AG08396 (cell line): ENCODE measurements around the gene VDAC1.

ENCODE experiments used
- DNase-seq: peaks from one replicate; pipeline ENCODE4 v3.0.0; 2012; ENCODE audit warnings: low spot score, mixed read lengths

The VDAC1 gene

DNA sequence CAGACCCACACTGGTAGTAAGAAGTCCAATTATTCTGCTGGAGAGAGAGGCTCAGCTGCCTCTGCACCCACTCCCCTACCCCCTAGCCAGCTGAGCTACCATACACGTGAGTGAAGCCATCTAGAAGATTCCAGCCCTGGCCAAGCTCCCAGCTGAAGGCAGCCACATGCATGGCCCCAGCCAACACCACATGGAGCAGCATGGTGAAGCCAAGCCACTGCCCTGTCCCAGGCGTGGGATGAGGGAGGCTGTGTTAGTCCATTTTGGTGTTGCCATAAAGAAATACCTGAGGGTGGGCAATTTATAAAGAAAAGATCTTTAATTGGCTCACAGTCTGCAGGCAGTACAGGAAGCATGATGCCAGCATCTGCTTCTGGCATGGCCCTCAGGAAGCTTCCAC, 20.0 kb upstream of the VDAC1 start:
- no peak for DNase-seq

DNA sequence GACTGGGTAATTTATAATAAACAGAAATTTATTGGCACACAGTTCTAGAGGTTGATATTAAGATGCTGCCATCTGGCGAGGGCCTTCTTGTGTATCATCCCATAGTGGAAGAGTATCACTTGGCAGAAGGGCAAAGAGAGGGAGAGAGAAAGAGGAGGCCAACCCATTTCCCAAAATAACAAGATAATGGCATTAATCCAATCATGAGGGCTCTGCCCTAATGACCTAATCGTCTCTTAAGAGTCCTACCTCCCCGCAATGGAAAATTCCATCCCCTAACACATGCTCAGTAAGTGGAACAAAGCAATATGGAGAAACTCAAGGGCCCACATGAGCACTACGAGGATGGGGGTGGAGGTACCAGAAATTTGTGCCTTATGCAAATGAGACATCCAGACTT, 17.6 kb upstream of the VDAC1 start:
- no peak for DNase-seq

DNA sequence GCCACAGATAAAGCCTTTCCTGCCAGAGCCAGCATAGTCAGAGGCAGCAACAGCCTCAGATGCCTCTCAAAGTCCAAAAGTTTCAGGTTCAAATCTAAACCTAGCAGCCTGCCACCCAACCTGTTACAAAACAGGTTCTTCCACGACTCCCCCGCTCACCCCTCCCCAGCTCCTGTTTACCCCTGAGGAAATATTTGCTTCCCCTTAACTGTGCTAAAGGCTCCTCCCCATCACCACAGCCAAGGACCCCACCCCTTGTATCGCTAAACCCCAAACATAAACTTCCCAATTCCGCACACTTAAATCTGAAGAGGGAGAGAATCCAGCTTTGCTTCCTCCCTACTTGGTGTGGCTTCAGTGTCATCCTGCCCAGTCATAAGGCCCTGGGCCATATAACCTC, 15.4 kb upstream of the VDAC1 start:
- DNase-seq = no peak

DNA sequence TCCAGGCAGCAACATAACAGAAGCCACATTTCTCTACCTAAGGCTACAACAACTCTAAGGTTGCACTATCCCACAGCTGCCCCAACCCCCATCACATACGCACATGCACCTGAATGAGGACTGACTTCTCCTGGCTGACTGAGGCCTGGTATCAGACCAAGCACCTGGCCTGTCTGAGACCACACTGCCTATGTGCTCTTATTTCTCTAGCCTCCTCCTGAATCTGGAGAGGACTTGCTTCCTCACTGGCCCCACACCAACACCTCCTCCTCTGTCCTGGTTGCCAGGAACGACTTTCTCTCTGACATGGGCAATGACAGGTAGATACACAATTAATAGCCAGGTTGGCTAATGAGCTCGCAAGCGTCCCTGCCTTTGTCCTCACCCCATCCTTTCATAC, 14.9 kb upstream of the VDAC1 start:
- DNase-seq = no peak

DNA sequence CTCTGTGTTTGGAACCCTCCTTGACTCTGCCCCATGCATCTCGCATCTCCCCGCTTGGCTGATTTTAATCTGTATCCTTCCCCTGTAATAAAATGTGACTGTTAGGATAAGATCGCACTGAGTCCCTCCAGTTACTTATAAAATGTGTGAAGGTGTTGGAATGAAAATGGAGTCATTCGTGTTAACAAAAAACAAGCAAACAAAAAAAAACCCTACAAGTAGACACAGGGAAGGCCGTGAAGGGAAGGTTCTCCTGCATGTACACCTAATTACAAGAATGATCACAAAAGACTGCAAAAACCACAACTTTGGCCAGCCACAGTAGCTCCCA, 14.2 kb upstream of the VDAC1 start:
- no peak for DNase-seq

DNA sequence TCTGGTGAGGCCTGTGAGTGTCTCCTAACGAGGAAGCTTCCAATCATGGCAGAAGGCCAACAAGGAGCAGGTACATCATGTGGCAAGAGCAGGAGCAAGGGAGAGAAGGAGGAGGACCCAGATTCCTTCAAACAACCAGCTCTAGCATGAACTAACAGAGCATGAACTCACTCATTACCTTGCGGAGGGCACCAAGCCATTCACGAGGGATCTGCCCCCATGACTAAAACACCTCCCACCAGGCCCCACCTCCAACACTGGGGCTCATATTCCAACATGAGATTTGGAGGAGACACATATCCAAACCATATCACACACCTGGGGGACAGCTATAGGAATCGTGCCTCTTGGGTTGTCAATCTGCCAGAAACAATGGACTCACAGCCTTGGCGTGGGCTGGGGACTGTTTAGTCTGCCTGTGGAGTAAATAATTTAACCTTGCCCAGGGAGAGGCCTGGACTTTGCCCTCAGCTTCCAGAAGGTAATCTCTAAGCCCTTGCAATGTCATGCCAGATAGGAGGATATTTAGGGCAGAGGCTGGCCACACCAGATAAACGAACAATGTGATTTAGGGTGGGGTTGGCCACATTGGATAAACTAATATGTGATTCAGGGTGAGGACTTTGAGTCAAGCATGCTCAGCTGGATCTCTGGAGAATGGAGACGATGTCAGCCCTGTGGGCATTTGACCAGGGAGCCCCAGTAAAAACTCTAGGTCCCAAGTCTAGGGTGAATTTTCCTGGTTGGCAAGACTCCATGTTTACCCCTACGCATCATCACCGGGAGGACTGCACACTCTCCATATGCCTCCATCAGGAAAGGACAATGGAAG, 13.6 kb upstream of the VDAC1 start:
- DNase-seq = no peak

DNA sequence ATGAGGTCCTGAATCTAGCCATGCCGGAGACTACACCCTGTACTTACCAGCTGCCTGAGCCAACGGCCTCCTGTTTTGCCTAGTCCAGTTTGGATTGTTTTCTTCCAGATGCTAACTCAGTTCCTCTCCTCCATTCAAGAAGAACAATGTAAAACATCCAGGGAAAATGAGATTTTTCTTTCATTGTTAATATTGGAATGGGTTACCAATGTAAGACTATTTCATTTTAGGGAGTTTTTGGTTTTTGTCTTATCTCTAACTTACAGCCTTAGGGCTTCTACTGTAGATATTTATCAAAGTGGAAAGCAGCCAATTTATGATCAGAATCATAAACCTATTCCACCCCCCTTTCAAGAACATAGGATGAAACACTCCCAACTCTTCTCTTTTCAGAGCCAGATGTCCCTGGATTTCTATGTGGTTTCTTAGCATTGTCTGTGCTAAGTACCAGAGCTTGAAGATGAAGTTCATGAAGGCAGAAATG, 3.5 kb upstream of the VDAC1 start:
- DNase-seq = no peak

DNA sequence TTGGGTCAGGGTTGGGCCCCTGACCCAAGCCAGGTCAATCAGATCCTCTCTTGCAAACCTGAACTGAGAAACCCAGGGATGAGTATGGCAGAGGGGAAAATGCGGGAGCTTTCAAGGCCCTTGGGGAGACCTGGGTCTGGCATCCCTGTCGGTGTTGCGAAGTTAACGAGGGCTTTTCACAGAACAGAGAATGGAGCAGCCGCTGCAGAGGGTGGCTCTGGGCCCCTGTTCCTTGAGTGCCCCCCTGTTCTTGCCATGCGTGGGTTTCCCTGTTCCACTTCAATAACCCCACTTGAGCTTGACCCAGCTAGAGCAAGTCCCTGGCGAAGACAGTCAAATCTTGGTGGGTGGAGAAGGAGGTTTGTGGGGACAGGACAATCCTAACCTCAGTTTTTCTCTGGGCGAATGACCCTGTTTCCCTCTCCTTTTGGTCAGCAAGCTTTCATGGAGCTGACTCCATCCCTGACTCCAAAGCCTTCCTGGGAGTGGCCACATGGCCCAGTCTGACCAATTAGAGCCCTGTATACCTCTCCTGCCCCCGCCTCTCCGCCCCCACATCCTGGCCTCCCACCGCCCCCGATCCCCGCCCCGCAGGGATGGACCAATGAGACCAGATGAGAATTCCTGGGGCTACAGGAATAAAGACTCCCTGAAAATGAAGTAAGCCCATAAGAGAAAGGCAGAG, 2.9 kb upstream of the VDAC1 start:
- no peak for DNase-seq

DNA sequence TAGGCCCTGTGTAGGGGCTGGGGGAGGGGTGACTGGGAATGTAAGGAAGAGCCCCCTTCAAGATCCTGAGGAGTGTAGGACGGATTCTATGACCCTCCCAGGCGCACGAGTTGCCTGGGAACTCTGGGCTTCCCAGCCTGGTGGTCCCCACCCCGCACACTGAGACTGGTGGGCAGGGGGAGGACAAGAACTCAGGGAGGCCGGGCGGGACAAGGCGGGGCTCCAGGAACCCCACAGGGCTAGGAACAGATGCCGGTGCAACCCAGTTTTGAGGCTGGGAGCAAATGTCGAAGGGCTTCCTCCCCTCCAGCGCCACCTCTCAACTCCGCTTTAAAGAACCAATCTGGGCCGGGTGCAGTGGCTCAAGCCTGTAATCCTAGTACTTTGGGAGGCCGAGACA, 1.3 kb upstream of the VDAC1 start:
- DNase-seq = no peak

DNA sequence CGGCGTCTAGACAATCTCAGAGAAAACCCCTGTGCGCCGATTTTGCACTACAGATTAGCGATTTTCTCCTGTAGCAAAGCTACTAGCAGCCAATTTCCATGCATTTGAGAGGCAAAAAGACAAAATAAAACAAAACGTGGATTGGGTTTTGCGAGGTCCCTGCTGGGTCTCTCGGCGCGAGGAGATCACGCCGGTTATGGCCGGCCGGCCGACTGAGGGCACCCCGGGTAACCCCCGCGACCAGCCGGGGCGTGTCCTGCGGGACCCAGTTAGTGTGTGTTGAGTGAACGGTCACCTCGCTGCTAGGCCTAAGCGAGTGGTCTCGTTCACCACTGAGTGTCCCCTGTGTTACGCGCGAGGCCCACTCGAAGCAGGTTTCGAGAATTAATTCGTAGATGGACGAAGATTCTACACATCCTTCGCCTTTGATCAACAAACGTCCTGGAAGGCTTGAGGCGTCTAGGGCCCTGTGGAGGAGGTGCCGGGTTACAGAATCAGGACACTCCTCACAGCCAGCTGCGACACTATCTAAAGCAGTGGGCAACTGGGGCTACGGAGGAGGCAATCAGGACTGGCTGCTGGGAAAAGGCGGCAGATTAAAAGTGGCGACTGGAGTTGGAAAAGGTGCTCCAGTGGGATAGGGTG, 764 bp upstream of the VDAC1 start:
- DNase-seq = peak; percentile 53

DNA sequence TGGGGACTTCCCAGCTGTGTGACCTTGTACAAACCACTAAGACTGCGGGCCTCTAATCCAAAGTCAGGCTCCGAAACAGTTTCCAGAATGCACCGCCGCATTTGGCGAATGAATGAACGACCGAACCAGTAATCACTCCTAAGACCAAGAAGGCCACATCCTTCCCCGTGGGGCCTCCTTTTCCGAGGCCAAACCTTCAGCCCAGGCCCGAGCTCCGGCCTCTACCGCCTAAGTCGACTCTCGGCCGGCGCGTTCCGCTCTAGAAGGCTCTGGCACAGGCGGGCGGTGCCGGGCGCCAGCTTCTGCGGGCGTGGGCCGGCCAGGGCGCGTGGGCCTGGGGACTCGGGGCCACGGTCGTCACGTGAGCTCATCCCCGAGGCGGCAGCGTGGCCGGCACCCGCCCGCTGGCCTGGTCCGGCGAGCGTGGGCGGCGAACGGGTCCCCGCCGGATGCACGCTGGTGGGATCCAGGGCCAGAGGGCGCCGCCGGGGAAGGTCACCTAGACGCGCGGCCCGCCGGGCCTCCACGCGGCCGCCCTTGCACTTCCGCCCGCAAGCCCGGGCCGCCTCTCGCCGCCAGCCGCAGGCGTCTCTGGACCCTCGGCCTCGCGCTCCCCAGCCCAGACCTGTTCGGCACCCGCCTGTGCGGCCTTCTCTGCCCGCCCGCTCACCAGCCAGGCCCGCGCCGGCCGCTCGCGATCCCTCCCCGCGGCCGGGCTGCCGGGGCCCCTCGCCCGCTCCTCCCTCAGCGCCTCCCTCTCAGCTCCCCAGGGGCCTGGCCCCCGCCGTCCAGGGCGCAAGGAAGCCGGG, 754 bp downstream of the VDAC1 start:
- DNase-seq = peak; percentile 80

DNA sequence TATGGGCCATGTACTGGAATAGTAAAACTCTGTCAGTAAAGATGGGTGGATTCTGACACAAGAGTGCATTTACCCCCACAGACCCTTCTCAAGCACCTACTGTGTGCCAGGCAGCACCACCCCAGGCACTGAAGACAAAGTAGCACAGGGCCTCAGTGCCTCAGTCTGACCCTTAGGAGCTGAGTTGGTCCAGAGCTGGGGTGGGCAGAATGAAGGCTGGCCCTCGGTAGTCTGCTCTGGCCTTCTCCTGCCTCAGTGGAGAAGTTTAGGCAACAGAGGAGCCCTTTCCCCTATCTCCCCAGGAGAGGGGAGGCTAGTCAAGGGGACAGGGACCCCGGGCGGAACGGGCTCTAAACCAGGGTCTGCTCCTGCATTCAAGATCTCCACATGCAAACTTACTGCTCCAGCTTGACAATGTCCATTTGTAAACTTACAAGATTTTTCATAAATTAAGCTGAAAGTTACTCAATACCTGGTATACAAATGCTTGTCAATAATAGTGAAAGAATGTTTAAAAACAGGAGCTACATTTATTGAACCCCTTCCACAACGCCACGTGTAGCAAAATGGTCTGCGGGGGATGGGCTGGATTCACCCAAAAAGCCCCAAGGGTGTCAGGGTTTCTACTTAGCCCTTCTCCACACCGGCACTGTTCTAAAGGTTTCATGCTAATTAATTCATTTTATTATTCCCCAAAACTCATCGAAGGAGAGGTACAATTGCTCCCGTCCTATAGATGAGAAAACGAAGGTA, 1.5 kb downstream of the VDAC1 start:
- DNase-seq = no peak

DNA sequence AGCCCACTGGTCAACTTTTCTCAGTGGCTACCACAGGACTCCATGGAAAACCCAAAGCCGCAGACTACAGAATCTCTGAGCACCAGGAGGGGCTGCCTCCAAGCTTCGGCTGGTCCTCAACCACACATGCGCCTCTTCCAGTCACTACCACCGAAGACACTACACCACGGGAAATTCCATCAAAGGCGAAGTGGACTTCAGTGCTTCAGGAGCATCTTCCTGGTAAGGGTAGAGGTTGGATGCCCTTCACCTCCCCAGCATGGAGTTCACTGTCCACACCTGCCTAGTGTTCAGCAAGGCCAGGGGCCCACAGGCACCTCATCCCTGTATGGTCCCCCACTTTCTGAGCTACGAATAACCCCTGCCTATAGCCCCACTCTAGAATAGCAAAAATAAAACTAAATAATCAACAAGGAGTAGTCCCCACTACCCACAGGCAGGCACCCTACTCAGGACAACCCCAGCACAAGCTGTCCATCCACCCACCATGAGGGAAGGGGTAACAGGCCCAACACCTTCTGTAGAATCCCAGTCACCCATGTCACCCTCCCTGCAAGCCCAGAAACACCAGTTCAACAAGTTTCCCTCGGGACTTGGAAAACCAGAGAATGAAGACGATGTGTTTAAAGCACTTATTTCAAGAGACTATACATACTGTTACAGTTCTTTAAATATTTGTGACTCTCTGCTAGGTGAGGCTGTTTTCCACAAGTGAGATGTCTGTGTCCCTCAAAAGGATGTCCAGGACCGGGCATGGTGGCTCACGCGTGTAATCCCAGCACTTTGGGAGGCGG, 2.6 kb downstream of the VDAC1 start:
- DNase-seq = no peak

DNA sequence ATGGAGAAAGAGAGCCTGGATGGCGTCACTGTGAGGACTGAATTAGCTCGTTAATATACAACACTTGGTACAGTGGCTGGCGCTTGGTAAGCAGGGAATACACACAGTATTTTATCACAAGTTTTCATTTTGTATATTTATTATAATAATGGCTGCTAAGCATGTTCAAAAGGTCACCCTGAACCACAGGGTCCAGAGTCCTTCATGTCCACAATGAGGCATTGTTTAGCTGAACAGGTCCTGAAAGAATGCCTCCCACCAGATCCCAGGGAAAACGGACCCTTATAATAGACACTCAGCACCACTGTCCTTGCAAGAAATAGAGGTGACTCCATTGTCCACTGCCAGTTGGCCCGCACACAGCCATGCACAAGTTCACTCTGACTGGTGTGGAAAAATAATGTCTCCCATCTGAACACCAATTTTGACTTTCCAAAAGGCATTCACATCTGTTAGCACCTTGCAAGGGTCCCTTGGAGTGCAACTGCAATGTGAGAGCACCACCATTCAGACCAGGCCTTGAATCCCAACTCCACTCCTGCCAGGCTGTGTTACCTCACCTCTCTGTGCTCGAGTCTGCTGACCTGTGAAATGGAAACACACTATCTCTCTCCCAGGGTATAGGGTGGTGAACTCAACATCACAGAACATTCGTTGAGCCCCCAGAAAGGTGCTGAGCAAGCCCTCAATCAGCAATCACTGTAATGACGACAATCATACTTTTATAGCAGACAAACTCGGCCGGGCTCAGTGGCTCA, 3.9 kb downstream of the VDAC1 start:
- DNase-seq = no peak

DNA sequence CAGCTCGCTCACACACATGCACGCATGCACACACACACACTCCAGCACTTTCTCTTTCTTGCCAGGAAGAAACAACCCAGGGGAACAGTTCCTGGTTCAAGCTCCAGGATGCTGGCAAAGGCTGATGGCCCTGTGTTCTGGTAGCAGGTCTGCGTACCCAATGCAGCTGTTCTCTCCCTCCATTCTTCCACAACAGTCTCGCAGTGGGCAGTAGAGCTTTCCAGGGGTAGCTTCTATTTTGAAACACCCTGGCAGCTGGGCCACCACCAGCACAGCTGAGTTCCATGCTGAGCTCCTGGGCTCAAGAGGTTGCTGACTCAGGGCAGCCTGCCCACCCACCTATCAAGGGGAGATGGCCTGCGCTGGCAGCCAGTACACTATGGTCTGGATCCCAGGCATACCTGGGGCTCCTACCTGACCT, 4.7 kb downstream of the VDAC1 start:
- no peak for DNase-seq

DNA sequence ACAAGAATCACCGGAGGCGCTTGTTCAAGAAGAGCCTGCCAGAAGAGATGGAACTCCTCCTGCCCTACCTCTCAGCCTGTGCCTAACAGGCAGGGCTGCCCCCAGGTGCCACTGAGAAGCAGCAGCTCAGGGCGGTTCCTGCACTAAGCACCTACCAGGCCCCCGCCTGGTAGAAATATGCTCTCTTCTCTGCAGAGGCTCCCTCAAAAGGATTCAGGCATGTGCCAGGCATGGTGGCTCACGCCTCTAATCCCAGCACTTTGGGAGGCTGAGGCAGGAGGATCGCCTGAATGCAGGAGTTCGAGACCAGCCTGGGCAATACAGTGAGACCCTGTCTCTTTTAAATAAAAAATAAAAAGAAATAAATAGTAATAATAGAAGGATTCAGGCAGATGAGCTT, 6.0 kb downstream of the VDAC1 start:
- no peak for DNase-seq

DNA sequence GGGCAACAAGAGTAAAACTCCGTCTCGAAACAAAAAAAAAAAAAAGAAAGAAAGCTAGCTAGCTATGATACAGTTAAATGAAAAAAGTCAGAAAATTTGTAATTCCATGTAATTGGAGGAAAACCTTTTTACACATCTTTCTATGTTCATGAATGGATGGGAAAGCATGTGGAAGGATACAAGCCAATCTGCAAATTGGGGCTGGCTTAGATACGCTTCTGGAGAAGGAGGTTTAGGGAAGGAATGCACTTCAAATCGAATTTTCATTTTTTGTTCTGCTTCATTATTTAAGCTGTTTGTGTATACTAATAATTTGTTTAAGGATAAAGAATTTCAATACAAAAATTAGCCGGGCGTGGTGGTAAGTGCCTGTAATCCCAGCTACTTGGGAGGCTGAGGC, 6.7 kb downstream of the VDAC1 start:
- no peak for DNase-seq

DNA sequence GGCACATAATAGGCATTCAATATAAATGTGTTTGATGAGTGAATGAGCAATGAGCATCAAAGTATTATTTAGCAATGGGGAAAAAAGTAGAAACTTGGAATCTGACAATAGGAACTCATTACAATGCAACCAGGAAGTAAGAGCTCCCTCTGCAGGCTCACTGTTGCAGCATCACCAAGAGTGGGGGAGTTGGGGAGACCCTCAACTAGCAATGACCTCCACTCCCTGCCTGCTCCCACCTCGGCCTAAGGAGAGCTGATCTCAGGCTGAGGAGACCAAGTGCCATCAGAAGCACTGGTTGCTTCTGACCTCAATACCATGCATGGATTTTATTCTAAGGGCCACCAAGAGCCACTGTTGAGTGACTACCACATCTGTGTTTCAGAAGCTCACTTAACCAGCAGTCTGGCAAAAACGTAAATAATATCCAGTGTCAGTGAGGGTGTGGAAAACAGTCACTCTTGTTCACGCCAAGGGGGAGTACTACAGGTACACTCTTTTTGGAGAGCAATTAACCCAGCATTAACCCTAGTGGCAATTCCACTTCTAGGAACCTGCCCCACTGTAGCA, 8.0 kb downstream of the VDAC1 start:
- no peak for DNase-seq

DNA sequence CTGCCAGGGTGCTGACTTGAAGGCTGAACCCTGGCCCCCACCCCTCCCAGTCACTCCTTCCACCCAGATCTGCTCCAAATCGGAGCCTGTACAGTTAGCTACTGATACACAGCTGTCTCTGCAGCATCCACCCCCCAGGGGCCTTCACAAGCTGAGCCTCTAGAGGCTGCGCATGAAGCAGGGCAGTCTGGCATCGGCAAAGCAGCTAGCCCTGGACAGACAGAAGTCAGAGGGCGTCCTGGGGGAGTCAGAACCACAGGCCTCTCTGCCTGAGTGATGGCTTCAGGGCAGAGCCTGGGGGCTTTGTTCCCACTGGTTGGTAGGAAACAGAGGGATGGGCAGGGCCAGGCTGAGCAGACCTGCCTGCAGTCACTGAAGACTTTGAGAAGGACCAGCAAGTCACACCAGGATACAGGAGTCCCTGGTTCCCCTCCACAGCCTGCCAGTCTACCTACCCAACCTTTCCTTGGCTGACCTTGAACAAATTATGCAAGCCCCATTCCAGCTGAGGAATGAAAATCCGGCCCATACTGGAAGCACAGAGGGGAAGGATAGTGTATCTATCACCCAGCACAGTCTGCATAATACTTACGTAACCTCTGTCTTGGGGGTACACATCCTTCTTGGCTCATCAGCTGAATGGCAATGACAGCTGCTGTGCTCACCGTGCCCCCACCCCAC, 8.8 kb downstream of the VDAC1 start:
- no peak for DNase-seq
